ENCODE measurements around the gene FGGY.

DNA sequence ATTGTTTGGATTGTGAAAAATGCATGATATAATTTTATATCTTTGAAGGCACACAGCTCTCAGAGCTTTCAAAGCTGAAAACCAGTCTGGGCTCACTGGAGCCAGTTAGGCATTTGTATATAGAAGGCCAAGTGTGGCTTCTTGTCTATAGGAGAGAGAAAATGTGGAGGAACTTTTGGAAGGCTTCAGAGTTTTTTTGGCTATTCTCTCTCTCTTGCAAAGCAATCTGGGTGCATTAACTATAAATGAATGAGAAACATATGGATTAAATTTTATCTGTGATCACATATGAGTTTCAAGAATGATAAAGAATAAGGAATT is 301.2 kb downstream of the FGGY start:
- TF ChIP-seq YY1 (IDR thresholded peaks at IDR 0.05; ENCODE audit: insufficient read depth, insufficient read length) (no peak), ZNF274 (IDR thresholded peaks at IDR 0.05; ENCODE audit: low read depth, low read length) (no peak)

Measured in NT2/D1 (cell line).